Kidney epithelial cell (primary cell): Measurements from ENCODE around the gene PTGER1. TPM values are rescaled to one million over a fixed set of nuclear protein-coding genes. Genes with fewer than 3 reads are reported as not detected.

Experiments used
- DNase-seq: peaks from one replicate; pipeline ENCODE4 v3.0.0-alpha.2; 2010; ENCODE audit warnings: low read depth
- H3K27me3 ChIP-seq: 2 replicates; pipeline ENCODE4 v1.6.0; 2011; ENCODE audit warnings: low read length; ENCODE audit not compliant: control insufficient read depth, insufficient read depth
- H3K36me3 ChIP-seq: 2 replicates; pipeline ENCODE4 v1.5.1; 2011; ENCODE audit warnings: low read length; ENCODE audit not compliant: control insufficient read depth, insufficient read depth
- H3K4me3 ChIP-seq: 2 replicates; pipeline ENCODE4 v1.5.1; 2011; ENCODE audit warnings: low read depth, mild to moderate bottlenecking, control low read depth, low read length
- total RNA-seq: library from RNA; depleted of rRNA; stranded (reverse); fragments of >200 nt; gene quantifications from 2 replicates; pipeline ENCODE4 v1.2.3, GENCODE V29; 2015
- TF ChIP-seq, protein P1 (sequence below): IDR thresholded peaks from 2 replicates; pipeline ENCODE4 v1.5.1; 2011; ENCODE audit warnings: mild to moderate bottlenecking, moderate library complexity, low read length, control low read depth, inconsistent platforms; ENCODE audit not compliant: insufficient read depth, poor library complexity, severe bottlenecking

The PTGER1 gene
- total RNA-seq, 1 donor from 2014 or later = 5.5 TPM

DNA sequence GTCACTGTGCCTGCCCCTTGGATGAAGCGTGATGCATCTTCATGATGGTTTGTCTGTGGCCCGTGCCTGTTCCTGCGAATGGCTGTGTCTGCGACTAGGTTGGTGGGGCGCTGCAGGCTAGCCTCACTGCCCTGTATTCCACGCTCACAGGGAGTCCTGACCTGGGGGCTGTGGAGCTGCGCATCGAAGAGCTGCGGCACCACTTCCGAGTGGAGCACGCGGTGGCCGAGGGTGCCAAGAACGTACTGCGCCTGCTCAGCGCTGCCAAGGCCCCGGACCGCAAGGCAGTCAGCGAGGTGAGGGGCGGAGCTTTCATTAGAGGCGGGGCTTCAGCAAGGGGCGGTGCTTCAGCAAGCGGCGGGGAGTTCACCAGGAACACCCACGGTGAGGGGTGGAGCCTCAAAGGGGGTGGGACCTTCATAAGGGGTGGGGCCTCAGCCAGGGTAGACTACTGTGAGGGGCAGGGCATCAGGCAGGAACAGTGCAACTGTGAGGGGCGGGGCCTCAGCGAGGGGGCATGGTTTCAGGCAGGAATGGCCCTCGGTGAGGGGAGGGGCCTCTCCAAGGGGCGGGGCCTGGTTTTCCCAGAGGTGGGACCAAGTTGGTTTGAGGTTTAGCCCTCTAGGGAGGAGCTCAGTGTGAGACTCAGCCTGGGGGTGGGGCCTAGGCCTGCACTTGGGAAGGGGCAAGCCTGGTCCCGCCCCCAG lies 24.8 kb downstream of the PTGER1 start:
- no peak for DNase-seq
- no peak overlapping the region for H3K4me3 ChIP-seq
- TF ChIP-seq, protein P1, sequence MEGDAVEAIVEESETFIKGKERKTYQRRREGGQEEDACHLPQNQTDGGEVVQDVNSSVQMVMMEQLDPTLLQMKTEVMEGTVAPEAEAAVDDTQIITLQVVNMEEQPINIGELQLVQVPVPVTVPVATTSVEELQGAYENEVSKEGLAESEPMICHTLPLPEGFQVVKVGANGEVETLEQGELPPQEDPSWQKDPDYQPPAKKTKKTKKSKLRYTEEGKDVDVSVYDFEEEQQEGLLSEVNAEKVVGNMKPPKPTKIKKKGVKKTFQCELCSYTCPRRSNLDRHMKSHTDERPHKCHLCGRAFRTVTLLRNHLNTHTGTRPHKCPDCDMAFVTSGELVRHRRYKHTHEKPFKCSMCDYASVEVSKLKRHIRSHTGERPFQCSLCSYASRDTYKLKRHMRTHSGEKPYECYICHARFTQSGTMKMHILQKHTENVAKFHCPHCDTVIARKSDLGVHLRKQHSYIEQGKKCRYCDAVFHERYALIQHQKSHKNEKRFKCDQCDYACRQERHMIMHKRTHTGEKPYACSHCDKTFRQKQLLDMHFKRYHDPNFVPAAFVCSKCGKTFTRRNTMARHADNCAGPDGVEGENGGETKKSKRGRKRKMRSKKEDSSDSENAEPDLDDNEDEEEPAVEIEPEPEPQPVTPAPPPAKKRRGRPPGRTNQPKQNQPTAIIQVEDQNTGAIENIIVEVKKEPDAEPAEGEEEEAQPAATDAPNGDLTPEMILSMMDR = no peak
- H3K27me3 ChIP-seq = no peaks in the 10 kb centered on the region
- H3K36me3 ChIP-seq = peaks cover 8% of the 10 kb centered on the region

DNA sequence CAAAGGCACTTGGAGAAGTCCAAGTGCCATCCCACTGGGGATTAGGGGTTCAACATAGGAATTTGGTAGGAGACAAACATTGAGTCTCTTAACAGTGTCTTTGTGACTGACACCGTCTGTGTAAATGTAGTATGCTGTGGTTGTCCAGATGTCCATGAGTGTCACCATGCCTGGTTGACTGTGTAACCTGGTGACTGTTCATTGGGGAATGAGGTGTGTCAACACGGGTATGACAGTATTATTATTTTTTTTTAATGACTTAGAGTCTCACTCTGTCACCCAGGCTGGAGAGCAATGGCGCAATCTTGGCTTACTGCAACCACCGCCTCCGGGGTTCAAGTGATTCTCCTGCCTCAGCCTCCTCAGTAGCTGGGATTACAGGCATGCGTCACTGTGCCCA lies 25.8 kb downstream of the PTGER1 start:
- Histone ChIP-seq H3K36me3 (peaks cover 10% of the 10 kb centered on the region), H3K4me3 (no peak overlapping the region), H3K27me3 (no peaks in the 10 kb centered on the region)
- TF ChIP-seq, protein P1 = no peak
- no peak for DNase-seq

DNA sequence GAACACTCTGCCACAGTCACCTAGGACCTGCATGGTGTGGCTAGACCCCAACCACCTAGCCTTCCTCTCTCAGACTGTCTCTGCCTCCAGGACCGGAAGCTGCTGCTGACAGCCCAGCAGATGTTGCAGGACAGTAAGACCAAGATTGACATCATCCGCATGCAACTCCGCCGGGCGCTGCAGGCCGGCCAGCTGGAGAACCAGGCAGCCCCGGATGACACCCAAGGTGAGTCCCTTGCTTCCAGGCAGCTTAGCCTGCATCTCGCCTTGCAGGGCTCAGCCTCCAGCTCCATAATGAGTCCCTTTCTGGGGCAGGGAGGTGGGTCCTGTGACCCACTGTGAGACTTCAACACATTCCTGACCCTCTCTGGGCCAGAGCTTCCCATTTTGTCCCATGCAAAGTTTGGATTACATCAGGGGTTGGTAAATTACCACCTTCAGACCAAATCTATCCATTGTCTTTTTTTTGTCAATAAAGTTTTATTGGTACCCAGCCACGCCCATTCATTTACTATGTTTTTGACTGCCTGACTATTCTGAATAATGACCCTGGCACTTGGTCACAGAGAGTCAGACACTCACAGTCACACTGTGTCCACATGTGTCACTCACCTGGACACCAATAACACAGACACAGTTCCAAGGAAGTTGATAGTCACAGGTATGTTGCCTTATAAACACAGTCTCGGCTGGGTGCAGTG lies 28.7 kb downstream of the PTGER1 start:
- TF ChIP-seq, protein P1 = no peak
- Histone ChIP-seq H3K36me3 (peaks cover 17% of the 10 kb centered on the region), H3K4me3 (no peak overlapping the region), H3K27me3 (no peaks in the 10 kb centered on the region)
- DNase-seq = no peak

DNA sequence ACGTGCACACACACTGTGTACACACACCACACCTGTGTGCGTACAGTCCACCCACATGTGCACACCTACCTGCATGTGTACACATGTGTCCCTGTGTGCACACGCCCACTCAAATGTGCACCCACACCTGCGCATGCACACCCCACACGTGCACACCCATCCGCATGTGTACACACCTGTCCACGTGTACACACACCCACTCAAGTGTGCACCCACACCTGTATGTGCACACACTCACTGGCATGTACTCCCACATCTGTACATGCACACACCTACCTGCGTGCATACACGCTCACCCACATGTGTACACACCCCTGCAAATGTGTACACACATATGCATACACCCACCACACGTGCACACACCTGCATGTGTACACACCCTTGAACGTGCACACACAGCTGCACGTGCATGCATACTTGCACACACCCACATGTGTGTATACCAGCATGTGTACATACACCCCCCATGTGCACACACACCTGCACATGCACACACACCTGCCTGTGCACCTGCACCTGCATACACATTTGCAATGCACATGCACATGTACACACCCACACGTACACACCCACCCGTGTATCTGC lies 31.4 kb downstream of the PTGER1 start:
- DNase-seq = no peak
- Histone ChIP-seq H3K4me3 (no peak overlapping the region), H3K27me3 (no peaks in the 10 kb centered on the region), H3K36me3 (peaks cover 14% of the 10 kb centered on the region)
- TF ChIP-seq, protein P1 = no peak

DNA sequence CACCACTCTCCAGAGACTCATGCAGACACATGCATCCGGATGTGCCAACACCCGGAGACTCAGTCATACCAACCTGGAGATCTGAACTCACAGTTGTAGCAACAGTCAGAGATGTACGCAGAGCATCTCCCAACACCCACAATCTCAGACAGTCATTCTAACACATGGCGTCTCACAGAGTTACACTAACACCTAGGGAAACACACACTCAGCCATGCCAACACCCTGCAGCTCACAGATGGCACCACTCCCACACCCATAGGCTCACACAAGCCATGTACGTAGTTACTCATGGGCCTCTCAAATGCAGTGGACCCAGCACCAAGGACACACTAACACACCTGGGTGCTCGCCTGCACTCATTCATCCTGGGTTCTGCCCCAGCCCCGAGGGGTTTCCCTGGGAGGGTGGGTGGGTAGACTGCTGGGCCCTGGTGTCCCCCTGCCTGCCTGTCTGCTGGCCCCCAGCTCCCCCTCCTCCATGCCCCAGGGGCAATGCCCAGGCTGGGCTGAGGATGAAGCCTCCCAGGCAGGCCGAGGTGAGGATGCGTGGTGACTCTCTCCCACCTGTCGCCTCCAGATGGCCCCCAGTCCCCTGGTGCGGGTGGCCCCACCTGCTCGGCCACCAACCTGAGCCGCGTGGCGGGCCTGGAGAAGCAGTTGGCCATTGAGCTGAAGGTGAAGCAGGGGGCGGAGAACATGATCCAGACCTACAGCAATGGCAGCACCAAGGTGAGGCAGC lies 32.1 kb downstream of the PTGER1 start:
- H3K36me3 ChIP-seq = peaks cover 12% of the 10 kb centered on the region
- H3K4me3 ChIP-seq = no peak overlapping the region
- no peak for DNase-seq
- H3K27me3 ChIP-seq = no peaks in the 10 kb centered on the region
- TF ChIP-seq, protein P1 = no peak
